GM19193 (cell line): ENCODE results near the gene NFIB.

Source experiments
- POLR2A ChIP-seq: IDR thresholded peaks from 4 replicates; pipeline ENCODE4 v1.6.1; 2011; ENCODE audit not compliant: insufficient read depth, insufficient read length; ENCODE audit errors: extremely low read depth

Gene NFIB

GRCh38 chr9:14315875-14316601, 2.1 kb upstream of the NFIB start:
- no peak for TF ChIP-seq POLR2A

- peak; percentile 11 for TF ChIP-seq POLR2A
Measured at GRCh38 chr9:14314929-14315874, 1.3 kb upstream of the NFIB start.

GRCh38 chr9:14314424-14314928, 535 bp upstream of the NFIB start:
- TF ChIP-seq POLR2A: peak; percentile 3

- no peak for TF ChIP-seq POLR2A
Measured at GRCh38 chr9:14313378-14313940, 482 bp downstream of the NFIB start.

- TF ChIP-seq POLR2A: no peak
Measured at GRCh38 chr9:14312719-14313377, 1.1 kb downstream of the NFIB start.

- TF ChIP-seq POLR2A: no peak
Measured at GRCh38 chr9:14311956-14312685, 1.8 kb downstream of the NFIB start.

GRCh38 chr9:14311171-14311949, 2.6 kb downstream of the NFIB start:
- no peak for TF ChIP-seq POLR2A

- no peak for TF ChIP-seq POLR2A
Measured at GRCh38 chr9:14310311-14310710, 3.6 kb downstream of the NFIB start.

- TF ChIP-seq POLR2A: no peak
Measured at GRCh38 chr9:14309403-14309802, 4.5 kb downstream of the NFIB start.

GRCh38 chr9:14308853-14309145, 5.1 kb downstream of the NFIB start:
- no peak for TF ChIP-seq POLR2A

- no peak for TF ChIP-seq POLR2A
Measured at GRCh38 chr9:14307989-14308852, 5.7 kb downstream of the NFIB start.
